Activated CD8-positive, alpha-beta T cell treated with anti-CD3 and anti-CD28 coated beads for 36 hours (primary cell): ENCODE data around the gene ANO9. TPM values are rescaled to one million over a fixed set of nuclear protein-coding genes. Genes with fewer than 3 reads are reported as not detected.

Experiments
- ATAC-seq: fragments of 200-7000 bp; cut with Tn5 transposase; one replicate; pipeline ENCODE4 v1.10.0; 2021; ENCODE audit warnings: mild to moderate bottlenecking, moderate library complexity
- CTCF ChIA-PET: fragments of 350-600 bp; sonication (Branson Sonifier 250); formaldehyde crosslinking; loops from one replicate; lab custom pipeline; 2021; ENCODE audit warnings: antibody characterized with exemption; lab: Charles Lee
- POLR2A ChIA-PET: fragments of 350-600 bp; sonication (Branson Sonifier 250); formaldehyde crosslinking; loops from one replicate; lab custom pipeline; 2021; ENCODE audit warnings: antibody characterized with exemption; lab: Charles Lee
- DNase-seq: peaks from one replicate; pipeline ENCODE4 v3.0.0-alpha.2; 2020
- H3K27ac Mint-ChIP-seq: one replicate; pipeline ENCODE4 v1.8.0; 2021; ENCODE audit warnings: mild to moderate bottlenecking, mixed read lengths
- H3K27me3 Mint-ChIP-seq: one replicate; pipeline ENCODE4 v1.8.0; 2021; ENCODE audit warnings: mixed read lengths
- H3K36me3 Mint-ChIP-seq: one replicate; pipeline ENCODE4 v1.8.0; 2021; ENCODE audit warnings: low read depth, mixed read lengths
- H3K4me1 Mint-ChIP-seq: one replicate; pipeline ENCODE4 v1.8.0; 2021; ENCODE audit warnings: low read depth, mixed read lengths
- H3K4me3 Mint-ChIP-seq: one replicate; pipeline ENCODE4 v1.8.0; 2021; ENCODE audit warnings: mild to moderate bottlenecking, moderate library complexity, mixed read lengths
- H3K9me3 Mint-ChIP-seq: one replicate; pipeline ENCODE4 v1.8.0; 2021; ENCODE audit warnings: mixed read lengths
- intact Hi-C: fragments of 100-400 bp; cut with micrococcal nuclease; formaldehyde crosslinking; loops from one replicate; pipeline ENCODE4 v1.10.0; 2022
- total RNA-seq, 2 experiments: library from RNA; stranded (reverse); gene quantifications; one replicate each; pipeline ENCODE4 v1.2.3, GENCODE V29; 2021
- TF ChIP-seq, protein P1 (sequence below): fragments of 200-600 bp; IDR thresholded peaks from one replicate; pipeline ENCODE4 v1.8.0; 2022; ENCODE audit warnings: antibody characterized with exemption, mild to moderate bottlenecking

Gene ANO9
- total RNA-seq, 2 experiments from 2014 or later = 28.2 to 29.0 TPM

DNA sequence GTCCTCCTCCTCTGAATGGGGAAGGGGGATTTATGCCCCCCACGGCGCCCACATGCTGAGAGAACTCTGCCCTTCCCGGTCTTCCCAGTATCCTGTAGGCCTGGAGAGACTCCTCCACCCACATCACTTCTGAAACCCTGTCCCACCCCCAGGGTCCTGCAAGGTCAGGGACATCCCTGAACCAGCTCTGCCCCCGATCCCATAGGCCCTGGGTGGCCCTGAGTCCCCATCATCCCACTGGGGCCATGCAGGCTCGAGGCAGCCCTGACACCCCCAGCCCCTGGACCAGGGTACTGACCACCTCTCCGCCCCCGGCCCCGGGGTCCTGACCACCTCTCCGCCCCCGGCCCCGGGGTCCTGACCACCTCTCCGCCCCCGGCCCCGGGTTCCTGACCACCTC, 60.8 kb downstream of the ANO9 start:
- H3K36me3 Mint-ChIP-seq = no peaks in the 10 kb centered on the region
- TF ChIP-seq, protein P1, sequence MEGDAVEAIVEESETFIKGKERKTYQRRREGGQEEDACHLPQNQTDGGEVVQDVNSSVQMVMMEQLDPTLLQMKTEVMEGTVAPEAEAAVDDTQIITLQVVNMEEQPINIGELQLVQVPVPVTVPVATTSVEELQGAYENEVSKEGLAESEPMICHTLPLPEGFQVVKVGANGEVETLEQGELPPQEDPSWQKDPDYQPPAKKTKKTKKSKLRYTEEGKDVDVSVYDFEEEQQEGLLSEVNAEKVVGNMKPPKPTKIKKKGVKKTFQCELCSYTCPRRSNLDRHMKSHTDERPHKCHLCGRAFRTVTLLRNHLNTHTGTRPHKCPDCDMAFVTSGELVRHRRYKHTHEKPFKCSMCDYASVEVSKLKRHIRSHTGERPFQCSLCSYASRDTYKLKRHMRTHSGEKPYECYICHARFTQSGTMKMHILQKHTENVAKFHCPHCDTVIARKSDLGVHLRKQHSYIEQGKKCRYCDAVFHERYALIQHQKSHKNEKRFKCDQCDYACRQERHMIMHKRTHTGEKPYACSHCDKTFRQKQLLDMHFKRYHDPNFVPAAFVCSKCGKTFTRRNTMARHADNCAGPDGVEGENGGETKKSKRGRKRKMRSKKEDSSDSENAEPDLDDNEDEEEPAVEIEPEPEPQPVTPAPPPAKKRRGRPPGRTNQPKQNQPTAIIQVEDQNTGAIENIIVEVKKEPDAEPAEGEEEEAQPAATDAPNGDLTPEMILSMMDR = no peak
- H3K4me1 Mint-ChIP-seq = peaks cover 3% of the 10 kb centered on the region
- H3K27me3 Mint-ChIP-seq = peaks cover 2% of the 10 kb centered on the region
- POLR2A ChIA-PET = no interaction called here
- intact Hi-C loops = no loop called here
- H3K9me3 Mint-ChIP-seq = no peaks in the 10 kb centered on the region
- H3K27ac Mint-ChIP-seq = no peak overlapping the region
- no peak overlapping the region for H3K4me3 Mint-ChIP-seq
- no peak for ATAC-seq
- CTCF ChIA-PET = no interaction called here
- DNase-seq = no peak

DNA sequence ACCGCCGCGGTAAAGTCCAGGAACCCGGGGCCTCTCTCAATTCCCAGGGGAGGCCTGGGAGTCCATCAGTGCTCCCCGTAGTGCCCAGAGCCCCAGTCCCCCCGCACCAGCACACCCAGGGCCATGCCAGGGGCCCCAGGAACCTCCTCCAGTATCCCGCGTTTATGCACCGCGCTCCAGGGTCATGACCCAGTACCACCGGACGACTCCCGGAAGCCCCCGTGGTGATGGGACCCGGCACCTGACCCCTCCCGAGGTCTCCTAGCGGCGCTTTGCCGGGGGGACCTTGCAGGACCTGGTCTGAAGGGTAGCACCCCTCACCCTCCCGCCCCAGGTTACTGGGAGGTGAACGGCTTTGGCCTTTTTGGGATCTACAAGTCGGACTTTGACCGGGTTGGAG, 61.3 kb downstream of the ANO9 start:
- peaks cover 3% of the 10 kb centered on the region for H3K4me1 Mint-ChIP-seq
- TF ChIP-seq, protein P1 = no peak
- no peak overlapping the region for H3K27ac Mint-ChIP-seq
- no peaks in the 10 kb centered on the region for H3K9me3 Mint-ChIP-seq
- ChIA-PET POLR2A (no interaction called here), CTCF (no interaction called here)
- intact Hi-C loops = no loop called here
- H3K27me3 Mint-ChIP-seq = peaks cover 2% of the 10 kb centered on the region
- H3K36me3 Mint-ChIP-seq = no peaks in the 10 kb centered on the region
- DNase-seq (no peak), ATAC-seq (no peak)
- no peak overlapping the region for H3K4me3 Mint-ChIP-seq

DNA sequence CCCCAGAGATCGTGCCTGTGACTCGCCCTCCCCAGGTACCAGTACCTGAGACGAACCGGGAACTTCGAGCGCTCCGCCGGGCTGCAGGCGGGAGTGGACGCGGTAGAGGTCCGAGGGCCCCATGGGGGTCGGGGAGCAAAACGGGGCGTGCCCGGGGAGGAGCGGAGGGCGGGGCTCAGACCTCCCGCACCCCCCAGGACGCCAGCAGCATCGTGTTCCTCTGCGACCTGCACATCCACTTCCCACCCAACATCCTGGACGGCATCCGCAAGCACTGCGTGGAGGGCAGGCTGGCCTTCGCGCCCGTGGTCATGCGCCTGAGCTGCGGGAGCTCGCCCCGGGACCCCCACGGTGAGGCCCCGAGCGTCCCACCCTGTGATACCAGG, 61.7 kb downstream of the ANO9 start:
- no peak for ATAC-seq
- Mint-ChIP-seq H3K36me3 (no peaks in the 10 kb centered on the region), H3K4me3 (no peak overlapping the region), H3K4me1 (peaks cover 3% of the 10 kb centered on the region), H3K27me3 (peaks cover 2% of the 10 kb centered on the region), H3K27ac (no peak overlapping the region), H3K9me3 (no peaks in the 10 kb centered on the region)
- ChIA-PET POLR2A (no interaction called here), CTCF (interaction anchor here (1.8 kb wide), 1 partner anchor 129 kb away, joined by 7 read pairs; no protein-coding TSS in a partner anchor)
- TF ChIP-seq, protein P1 = no peak
- DNase-seq = no peak
- intact Hi-C loops = no loop called here

DNA sequence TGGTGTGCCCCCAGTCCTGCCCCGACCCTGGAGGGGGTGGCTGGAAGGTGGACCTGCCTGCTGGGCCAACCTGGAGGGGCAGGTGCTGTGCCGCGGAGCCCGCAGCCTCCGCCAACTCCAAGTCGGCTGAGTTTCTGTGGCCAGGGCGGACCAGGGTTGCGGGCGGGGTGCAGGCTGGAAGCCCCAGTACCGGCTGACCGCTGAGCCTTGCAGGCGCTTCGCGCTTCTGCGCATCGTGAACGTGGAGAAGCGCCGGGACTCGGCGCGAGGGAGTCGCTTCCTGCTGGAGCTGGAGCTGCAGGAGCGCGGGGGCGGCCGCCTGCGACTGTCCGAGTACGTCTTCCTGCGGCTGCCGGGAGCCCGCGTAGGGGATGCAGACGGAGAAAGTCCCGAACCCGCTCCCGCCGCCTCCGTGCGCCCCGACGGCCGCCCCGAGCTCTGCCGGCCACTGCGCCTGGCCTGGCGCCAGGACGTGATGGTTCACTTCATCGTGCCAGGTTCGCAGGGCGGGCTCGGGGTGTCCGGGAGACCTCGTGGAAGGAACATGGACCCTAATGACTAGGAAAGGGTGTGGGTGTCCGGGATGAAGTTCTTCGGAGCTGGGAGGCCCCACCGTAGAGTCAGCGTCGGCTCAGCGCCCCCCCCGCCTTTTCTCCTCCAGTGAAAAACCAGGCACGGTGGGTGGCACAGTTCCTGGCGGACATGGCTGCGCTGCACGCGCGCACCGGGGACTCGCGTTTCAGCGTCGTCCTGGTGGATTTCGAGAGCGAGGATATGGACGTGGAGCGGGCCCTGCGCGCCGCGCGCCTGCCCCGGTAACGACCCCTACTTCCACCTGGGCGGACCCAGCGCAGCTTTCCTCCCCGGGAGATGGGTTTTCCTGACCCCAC, 62.4 kb downstream of the ANO9 start:
- CTCF ChIA-PET = interaction anchor here (1.8 kb wide), 1 partner anchor 129 kb away, joined by 7 read pairs; no protein-coding TSS in a partner anchor
- no peak overlapping the region for H3K4me3 Mint-ChIP-seq
- TF ChIP-seq, protein P1 = no peak
- intact Hi-C loops = no loop called here
- DNase-seq = no peak
- H3K4me1 Mint-ChIP-seq = peaks cover 3% of the 10 kb centered on the region
- no peak overlapping the region for H3K27ac Mint-ChIP-seq
- H3K9me3 Mint-ChIP-seq = no peaks in the 10 kb centered on the region
- no peaks in the 10 kb centered on the region for H3K36me3 Mint-ChIP-seq
- POLR2A ChIA-PET = no interaction called here
- peaks cover 2% of the 10 kb centered on the region for H3K27me3 Mint-ChIP-seq
- ATAC-seq = no peak

DNA sequence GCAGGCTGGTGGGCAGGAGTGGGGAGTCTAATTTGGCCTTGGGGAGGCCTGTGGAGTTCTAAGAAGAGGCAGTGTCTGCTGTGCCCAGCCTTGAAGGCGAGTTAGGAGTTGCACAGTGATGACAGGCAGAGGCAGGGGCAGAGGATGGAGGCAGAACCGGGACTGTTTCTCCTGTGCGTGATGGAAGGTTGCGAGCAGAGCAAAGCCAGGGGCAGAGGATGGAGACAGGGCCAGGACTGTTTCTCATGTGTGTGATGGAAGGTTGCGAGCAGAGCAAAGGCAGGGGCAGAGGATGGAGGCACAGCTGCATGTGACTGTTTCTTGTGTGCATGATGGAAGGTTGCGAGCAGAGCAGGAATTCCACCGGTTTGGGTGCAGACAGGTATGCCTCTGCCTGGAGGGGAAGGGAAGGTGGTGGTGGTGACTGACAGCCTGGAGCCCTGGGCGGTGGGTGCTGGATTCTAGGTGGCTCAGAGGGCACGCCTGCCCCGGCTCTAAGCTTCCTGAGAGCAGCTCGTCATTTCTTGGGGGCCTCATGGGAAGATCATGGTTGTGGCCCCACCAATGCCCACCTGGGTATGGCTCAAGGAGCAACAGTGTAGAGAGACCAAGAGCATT, 63.8 kb downstream of the ANO9 start:
- no peak for ATAC-seq

More for the DNA sequence above, 63.8 kb downstream of the ANO9 start:
- intact Hi-C loops = no loop called here
- Mint-ChIP-seq H3K4me1 (peaks cover 3% of the 10 kb centered on the region), H3K36me3 (no peaks in the 10 kb centered on the region), H3K27ac (no peak overlapping the region), H3K27me3 (peaks cover 2% of the 10 kb centered on the region), H3K4me3 (no peak overlapping the region), H3K9me3 (peaks cover 1% of the 10 kb centered on the region)
- CTCF ChIA-PET = no interaction called here
- DNase-seq = no peak
- TF ChIP-seq, protein P1 = no peak
- POLR2A ChIA-PET = interaction anchor here (0.8 kb wide), 1 partner anchor 10 kb away, joined by 3 read pairs; no protein-coding TSS in a partner anchor
